A549 (cell line): ENCODE measurements around the gene MS4A4A. TPM values are rescaled to one million over a fixed set of nuclear protein-coding genes. Genes with fewer than 3 reads are reported as not detected.

Experiments used
- ATAC-seq, 2 experiments: fragments of 200-7000 bp in 1 of 2; fragments of >200 bp in 1 of 2; cut with Nextera tagmentation in 1 of 2; cut with Tn5 transposase in 1 of 2; 3 replicates each; pipeline versions ENCODE4 v1.8.0 to v1.9.1; 2018 to 2020; ENCODE audit warnings: mild to moderate bottlenecking in 1 of 2, moderate library complexity in 1 of 2
- CTCF ChIA-PET: fragments of 300-600 bp; sonication (Branson Sonifier 250); formaldehyde crosslinking; extraction: SDS; loops from one replicate; lab custom pipeline; 2021; ENCODE audit warnings: antibody characterized with exemption, inconsistent platforms; lab: Yijun Ruan, JAX
- POLR2A ChIA-PET: fragments of 350-600 bp; formaldehyde crosslinking; extraction: SDS; loops from one replicate; lab custom pipeline; 2021; ENCODE audit warnings: antibody characterized with exemption, inconsistent platforms; lab: Yijun Ruan, JAX
- DNase-seq, 2 experiments: peaks; one replicate each; pipeline versions ENCODE4 v3.0.0 to v3.0.0-alpha.2; 2011 to 2016; ENCODE audit warnings: low read depth in 1 of 2, low spot score in 1 of 2
- FAIRE-seq: peaks from 2 replicates; lab custom pipeline; 2011; peaks lifted over from hg19 to GRCh38; lab: Jason Lieb, UNC
- H3K27ac ChIP-seq, 2 experiments: fragments of >200 bp; sonication (Bioruptor Twin); formaldehyde crosslinking; 3 replicates each; pipeline ENCODE4 v1.5.1; 2016 to 2017
- H3K4me1 ChIP-seq: fragments of >200 bp; sonication (Bioruptor Twin); formaldehyde crosslinking; 3 replicates; pipeline ENCODE4 v1.6.1; 2016
- H3K4me2 ChIP-seq: fragments of >200 bp; sonication (Bioruptor Twin); formaldehyde crosslinking; 3 replicates; pipeline ENCODE4 v1.6.1; 2016
- H3K4me3 ChIP-seq: fragments of >200 bp; sonication (Bioruptor Twin); formaldehyde crosslinking; 3 replicates; pipeline ENCODE4 v1.5.1; 2016
- H3K9me3 ChIP-seq: fragments of >200 bp; sonication (Bioruptor Twin); formaldehyde crosslinking; 3 replicates; pipeline ENCODE4 v1.6.1; 2016
- CBX2 ChIP-seq: fragments of 200-600 bp; sonication (generic); IDR thresholded peaks from 2 replicates; pipeline ENCODE4 v1.6.1; 2016; ENCODE audit warnings: low read depth, mild to moderate bottlenecking, borderline replicate concordance
- CBX8 ChIP-seq: fragments of 200-600 bp; sonication (generic); IDR thresholded peaks from 2 replicates; pipeline ENCODE4 v1.6.1; 2016
- CEBPB ChIP-seq, 2 experiments: fragments of >200 bp in 1 of 2; sonication (Bioruptor Twin) in 1 of 2; formaldehyde crosslinking in 1 of 2; IDR thresholded peaks; 2 replicates each; pipeline ENCODE4 v1.6.1; 2012 to 2016
- CHD4 ChIP-seq: fragments of 200-600 bp; sonication (generic); IDR thresholded peaks from 2 replicates; pipeline ENCODE4 v1.6.1; 2016; ENCODE audit warnings: antibody characterized with exemption, mild to moderate bottlenecking, borderline replicate concordance
- EHF ChIP-seq: fragments of 250-450 bp; sonication (Bioruptor Pico); IDR thresholded peaks from 2 replicates; pipeline ENCODE4 v1.5.0; 2020; ENCODE audit warnings: mild to moderate bottlenecking
- EP300 ChIP-seq, 2 experiments: fragments of >200 bp; sonication (Bioruptor Twin); formaldehyde crosslinking; IDR thresholded peaks; 2 replicates in 1 of 2; 3 replicates in 1 of 2; pipeline ENCODE4 v1.6.1; 2016 to 2017
- HDAC2 ChIP-seq: fragments of 200-600 bp; sonication (generic); IDR thresholded peaks from 2 replicates; pipeline ENCODE4 v1.6.1; 2016
- HEYL ChIP-seq: fragments of 250-450 bp; sonication (Bioruptor Pico); IDR thresholded peaks from 2 replicates; pipeline ENCODE4 v1.8.0; 2021; ENCODE audit warnings: mild to moderate bottlenecking, moderate library complexity
- HOXA7 ChIP-seq: fragments of 250-450 bp; sonication (Bioruptor Pico); IDR thresholded peaks from 2 replicates; pipeline ENCODE4 v1.5.0; 2020; ENCODE audit warnings: mild to moderate bottlenecking, moderate library complexity
- HOXB5 ChIP-seq: fragments of 250-450 bp; sonication (Bioruptor Pico); IDR thresholded peaks from 2 replicates; pipeline ENCODE4 v1.5.0; 2020; ENCODE audit warnings: mild to moderate bottlenecking, moderate library complexity
- JUN ChIP-seq, 2 experiments: fragments of >200 bp; sonication (Bioruptor Twin); formaldehyde crosslinking; IDR thresholded peaks; 2 replicates in 1 of 2; 3 replicates in 1 of 2; pipeline ENCODE4 v1.6.1; 2016 to 2017
- JUNB ChIP-seq: fragments of >200 bp; sonication (Bioruptor Twin); formaldehyde crosslinking; IDR thresholded peaks from 2 replicates; pipeline ENCODE4 v1.6.1; 2016
- KDM5A ChIP-seq: fragments of 200-600 bp; sonication (generic); IDR thresholded peaks from 2 replicates; pipeline ENCODE4 v1.6.1; 2016; ENCODE audit warnings: antibody characterized with exemption, mild to moderate bottlenecking
- MYC ChIP-seq: IDR thresholded peaks from 2 replicates; pipeline ENCODE4 v1.6.1; 2012; ENCODE audit warnings: mild to moderate bottlenecking, inconsistent platforms, low read length, improper control_type of control experiment, borderline replicate concordance
- NFE2L2 ChIP-seq: fragments of 150-350 bp; conservative IDR thresholded peaks from 2 replicates; pipeline ENCODE4 v1.6.1; 2014; ENCODE audit warnings: low read length
- NR3C1 ChIP-seq: fragments of >200 bp; sonication (Bioruptor Twin); formaldehyde crosslinking; IDR thresholded peaks from 3 replicates; pipeline ENCODE4 v1.6.1; 2017
- POLR2A ChIP-seq: IDR thresholded peaks from 2 replicates; pipeline ENCODE4 v1.6.1; 2012; ENCODE audit warnings: mild to moderate bottlenecking, low read length
- POLR2AphosphoS2 ChIP-seq: conservative IDR thresholded peaks from 2 replicates; pipeline ENCODE4 v1.6.1; 2012; ENCODE audit warnings: low read length, improper control_type of control experiment, inconsistent platforms
- RARB ChIP-seq: fragments of 250-450 bp; sonication (Bioruptor Pico); IDR thresholded peaks from 2 replicates; pipeline ENCODE4 v1.8.0; 2021; ENCODE audit warnings: mild to moderate bottlenecking, moderate library complexity
- RCOR1 ChIP-seq: fragments of 150-350 bp; IDR thresholded peaks from 2 replicates; pipeline ENCODE4 v1.6.1; 2014; ENCODE audit warnings: antibody characterized with exemption, low read length, low read depth
- REST ChIP-seq: fragments of 200-600 bp; sonication (generic); IDR thresholded peaks from 2 replicates; pipeline ENCODE4 v1.6.1; 2016; ENCODE audit warnings: antibody characterized with exemption, mild to moderate bottlenecking, moderate library complexity
- RNF2 ChIP-seq: fragments of 200-600 bp; sonication (generic); IDR thresholded peaks from 2 replicates; pipeline ENCODE4 v1.6.1; 2016; ENCODE audit warnings: low read depth, mild to moderate bottlenecking, antibody characterized with exemption, moderate library complexity, borderline replicate concordance
- SREBF2 ChIP-seq: fragments of 450-650 bp; IDR thresholded peaks from 2 replicates; pipeline ENCODE4 v1.6.1; 2014; ENCODE audit warnings: mild to moderate bottlenecking, moderate library complexity
- TFCP2L1 ChIP-seq: fragments of 250-450 bp; sonication (Bioruptor Pico); IDR thresholded peaks from 2 replicates; pipeline ENCODE4 v1.5.0; 2021; ENCODE audit warnings: mild to moderate bottlenecking
- ZSCAN20 ChIP-seq: fragments of 250-450 bp; sonication (Bioruptor Pico); IDR thresholded peaks from 2 replicates; pipeline ENCODE4 v1.8.0; 2022; ENCODE audit warnings: mild to moderate bottlenecking, moderate library complexity
- WGBS: methylation state at CpG from one replicate; pipeline ENCODE4 v1.1.6; 2017; ENCODE audit errors: missing lambda C conversion rate; 5-methylcytosine and 5-hydroxymethylcytosine counted together
- polyA plus RNA-seq, 4 experiments: library from polyadenylated mRNA; depleted of rRNA in 3 of 4; stranded (reverse); fragments of >200 nt; fragmentation: RNase III in 1 of 4; extraction: RNeasy Plus Mini Kit Qiagen cat#74134 plus additional on column Dnase treatment in 1 of 4; gene quantifications; 2 replicates in 3 of 4; 3 replicates in 1 of 4; pipeline ENCODE4 v1.2.3, GENCODE V29; 2011 to 2017
- TF ChIP-seq, protein P1 (sequence below): fragments of 250-450 bp; sonication (Bioruptor Pico); IDR thresholded peaks from 2 replicates; pipeline ENCODE4 v1.5.0; 2021; ENCODE audit warnings: mild to moderate bottlenecking, moderate library complexity, borderline replicate concordance
- TF ChIP-seq, protein P2 (sequence below): fragments of 150-350 bp; IDR thresholded peaks from 2 replicates; pipeline ENCODE4 v1.6.1; 2014; ENCODE audit warnings: low read depth, mild to moderate bottlenecking, low read length

The MS4A4A gene
- polyA plus RNA-seq, 2 of the 4 experiments (the other 2 are of a cell fraction) = not detected

DNA sequence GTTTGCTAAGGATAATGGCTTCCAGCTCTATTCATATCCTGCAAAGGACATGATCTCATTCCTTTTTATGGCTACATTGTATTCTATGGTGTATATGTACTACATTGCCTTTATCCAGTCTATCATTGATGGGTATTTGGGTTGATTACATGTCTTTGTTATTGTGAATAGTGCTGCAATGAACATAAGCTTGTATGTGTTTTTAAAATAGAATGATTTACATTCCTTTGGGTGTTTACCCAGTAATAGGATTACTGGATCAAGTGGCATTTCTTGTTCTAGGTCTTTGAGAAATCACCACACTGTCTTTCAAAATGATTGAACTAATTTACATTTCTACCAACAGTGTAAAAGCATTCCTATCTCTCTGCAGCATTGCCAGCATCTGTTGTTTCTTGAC lies 40.6 kb downstream of the MS4A4A start:
- TF ChIP-seq CEBPB (IDR thresholded peaks at IDR 0.05) = no peak
- TF ChIP-seq SREBF2 = no peak
- TF ChIP-seq CBX8 = no peak
- TF ChIP-seq MYC = no peak
- no peak for TF ChIP-seq NFE2L2
- TF ChIP-seq HEYL (CRISPR knock-in tag) = no peak
- no peak for TF ChIP-seq KDM5A
- TF ChIP-seq RNF2 = no peak
- TF ChIP-seq HDAC2 = no peak
- no peak for TF ChIP-seq POLR2A
- TF ChIP-seq RARB = no peak
- TF ChIP-seq POLR2AphosphoS2 = no peak
- no peak for TF ChIP-seq NR3C1
- no peak for TF ChIP-seq ZSCAN20
- no peak for FAIRE-seq

DNA sequence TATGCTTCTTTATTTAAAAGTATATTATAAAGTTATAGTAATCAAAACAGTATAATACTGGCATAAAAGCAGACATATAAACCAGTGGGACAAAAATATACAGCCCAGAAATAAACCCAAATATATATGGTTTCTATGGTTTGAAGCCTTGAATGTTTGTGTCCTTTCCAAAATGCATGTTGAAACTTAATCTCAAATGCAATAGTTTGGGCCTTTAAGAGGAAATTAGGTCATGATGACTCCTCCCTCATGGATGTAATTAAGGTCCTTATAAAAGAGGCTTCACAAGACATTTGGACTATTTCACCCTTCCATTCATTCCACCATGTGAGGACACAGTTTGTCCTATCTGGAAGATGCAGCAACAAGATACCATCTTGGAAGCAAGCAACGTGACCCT lies 46.5 kb downstream of the MS4A4A start, which contains the start of gene MS4A6E:
TSS of gene MS4A6E (plus strand) at position 301 of the 400 bp plus-strand sequence. CDS start 7,641 bp downstream, outside the sequence.
- DNase-seq (no peak), FAIRE-seq (no peak), ATAC-seq (no peak)
- no peaks in the 10 kb centered on the region for H3K4me1 ChIP-seq
- no peaks in the 10 kb centered on the region for H3K9me3 ChIP-seq
- no peak within 1 kb of the TSS for H3K4me3 ChIP-seq
- ChIA-PET CTCF (no interaction called here), POLR2A (no interaction called here)
- no peak within 1 kb of the TSS for H3K4me2 ChIP-seq
- 0% methylated on average over 1 of the region's 1 CpG for WGBS
- H3K27ac ChIP-seq = no peak within 1 kb of the TSS
- TF ChIP-seq, protein P1, sequence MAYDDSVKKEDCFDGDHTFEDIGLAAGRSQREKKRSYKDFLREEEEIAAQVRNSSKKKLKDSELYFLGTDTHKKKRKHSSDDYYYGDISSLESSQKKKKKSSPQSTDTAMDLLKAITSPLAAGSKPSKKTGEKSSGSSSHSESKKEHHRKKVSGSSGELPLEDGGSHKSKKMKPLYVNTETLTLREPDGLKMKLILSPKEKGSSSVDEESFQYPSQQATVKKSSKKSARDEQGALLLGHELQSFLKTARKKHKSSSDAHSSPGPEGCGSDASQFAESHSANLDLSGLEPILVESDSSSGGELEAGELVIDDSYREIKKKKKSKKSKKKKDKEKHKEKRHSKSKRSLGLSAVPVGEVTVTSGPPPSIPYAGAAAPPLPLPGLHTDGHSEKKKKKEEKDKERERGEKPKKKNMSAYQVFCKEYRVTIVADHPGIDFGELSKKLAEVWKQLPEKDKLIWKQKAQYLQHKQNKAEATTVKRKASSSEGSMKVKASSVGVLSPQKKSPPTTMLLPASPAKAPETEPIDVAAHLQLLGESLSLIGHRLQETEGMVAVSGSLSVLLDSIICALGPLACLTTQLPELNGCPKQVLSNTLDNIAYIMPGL (CRISPR knock-in tag) = no peak
- TF ChIP-seq EHF (CRISPR knock-in tag) (no peak), HEYL (CRISPR knock-in tag) (no peak), TFCP2L1 (CRISPR knock-in tag) (no peak), ZSCAN20 (no peak), RNF2 (no peak), CBX2 (no peak), EP300 (IDR thresholded peaks at IDR 0.05) (no peak), HOXB5 (no peak), CHD4 (no peak), REST (no peak)

More for the DNA sequence above, 40.6 kb downstream of the MS4A4A start:
- ATAC-seq (no peak), DNase-seq (no peak)
- POLR2A ChIA-PET = no interaction called here
- H3K9me3 ChIP-seq = no peaks in the 10 kb centered on the region
- H3K4me3 ChIP-seq = no peak overlapping the region
- no peaks in the 10 kb centered on the region for H3K4me1 ChIP-seq
- no peak overlapping the region for H3K27ac ChIP-seq
- CTCF ChIA-PET = no interaction called here
- H3K4me2 ChIP-seq = no peak overlapping the region

- no peaks in the 10 kb centered on the region for H3K9me3 ChIP-seq
- no peak overlapping the region for H3K4me3 ChIP-seq
- no peak overlapping the region for H3K4me2 ChIP-seq
- no peaks in the 10 kb centered on the region for H3K4me1 ChIP-seq
- TF ChIP-seq RCOR1 (no peak), RARB (no peak), JUN (IDR thresholded peaks at IDR 0.05) (no peak), HOXB5 (no peak), JUNB (no peak), SREBF2 (no peak), KDM5A (no peak), HOXA7 (CRISPR knock-in tag) (no peak)
- TF ChIP-seq, protein P2, sequence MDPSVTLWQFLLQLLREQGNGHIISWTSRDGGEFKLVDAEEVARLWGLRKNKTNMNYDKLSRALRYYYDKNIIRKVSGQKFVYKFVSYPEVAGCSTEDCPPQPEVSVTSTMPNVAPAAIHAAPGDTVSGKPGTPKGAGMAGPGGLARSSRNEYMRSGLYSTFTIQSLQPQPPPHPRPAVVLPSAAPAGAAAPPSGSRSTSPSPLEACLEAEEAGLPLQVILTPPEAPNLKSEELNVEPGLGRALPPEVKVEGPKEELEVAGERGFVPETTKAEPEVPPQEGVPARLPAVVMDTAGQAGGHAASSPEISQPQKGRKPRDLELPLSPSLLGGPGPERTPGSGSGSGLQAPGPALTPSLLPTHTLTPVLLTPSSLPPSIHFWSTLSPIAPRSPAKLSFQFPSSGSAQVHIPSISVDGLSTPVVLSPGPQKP = no peak
- H3K27ac ChIP-seq = no peak overlapping the region
- DNase-seq = no peak
- ATAC-seq = no peak
- POLR2A ChIA-PET = no interaction called here
- CTCF ChIA-PET = no interaction called here
- FAIRE-seq = no peak
Measured at GRCh38 chr11:60328460-60328859, 48.0 kb downstream of the MS4A4A start.
